GM12873 (cell line): ENCODE results near the gene KHDC3L.

Experiments
- CTCF ChIP-seq: IDR thresholded peaks from 2 replicates; pipeline ENCODE4 v1.5.1; 2012; ENCODE audit warnings: low read depth, mild to moderate bottlenecking, moderate library complexity, low read length, control low read depth; ENCODE audit not compliant: insufficient read depth; ENCODE audit errors: missing control alignments

The KHDC3L gene

DNA sequence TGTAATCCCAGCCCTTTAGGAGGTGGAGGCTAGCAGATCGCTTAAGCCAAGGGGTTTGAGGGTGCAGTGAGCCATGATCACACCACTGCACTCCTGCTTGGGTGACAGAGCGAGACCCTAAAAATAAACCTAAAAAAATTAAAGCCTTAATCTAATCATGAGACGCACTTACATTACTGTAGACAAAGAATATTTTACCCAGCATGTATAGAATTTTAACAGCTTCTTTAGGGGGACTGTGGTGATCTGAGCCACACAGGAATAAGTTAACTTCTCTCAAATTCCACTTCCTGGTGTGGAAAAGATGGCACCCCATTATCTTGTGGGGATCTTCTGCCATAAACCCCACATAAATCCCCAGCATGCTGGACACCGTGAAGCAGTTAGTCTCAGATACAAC is 9.5 kb downstream of the KHDC3L start:
- no peak for TF ChIP-seq CTCF

- TF ChIP-seq CTCF: no peak
Measured at GRCh38 chr6:73372516-73372915, 10.1 kb downstream of the KHDC3L start.

GRCh38 chr6:73375216-73375615 is 12.8 kb downstream of the KHDC3L start:
- TF ChIP-seq CTCF: no peak

DNA sequence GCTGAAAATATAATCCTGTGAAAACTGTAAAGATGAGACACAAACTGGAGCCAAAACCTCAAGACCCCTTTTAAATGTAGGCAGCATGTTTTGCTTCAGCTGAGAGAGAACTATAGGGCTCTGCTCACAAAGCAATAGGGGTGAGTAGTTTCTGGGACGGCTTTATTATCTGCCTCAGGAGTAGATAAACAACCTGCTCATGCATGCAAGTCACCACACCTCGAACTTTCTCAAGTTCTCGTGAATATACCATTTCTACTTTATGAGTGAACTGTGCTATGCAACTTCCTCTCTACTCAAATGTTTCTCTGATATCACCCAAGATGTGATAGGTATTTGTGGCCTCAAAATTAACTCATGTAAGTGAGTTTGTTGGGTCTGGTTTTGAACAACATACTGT is 14.8 kb downstream of the KHDC3L start:
- no peak for TF ChIP-seq CTCF

- TF ChIP-seq CTCF: no peak
Measured at GRCh38 chr6:73382462-73383113, 20.1 kb downstream of the KHDC3L start.

DNA sequence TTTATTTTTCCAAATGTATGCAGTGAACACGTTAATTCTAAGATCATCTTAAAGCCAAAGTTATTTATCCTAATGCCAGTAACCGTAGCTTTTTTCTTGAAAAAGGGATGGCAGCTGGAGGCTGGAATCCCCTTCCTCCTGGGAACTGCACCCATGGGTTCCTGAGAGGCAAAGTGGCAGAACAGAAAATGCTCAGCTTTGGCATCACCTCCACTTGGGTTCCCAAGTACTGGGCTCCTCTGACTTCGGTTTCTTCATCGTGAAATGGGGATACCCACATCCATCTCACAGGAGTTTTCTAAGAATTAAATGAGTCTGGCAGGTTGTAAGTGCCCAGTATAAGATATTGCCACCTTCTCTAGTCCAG is 26.0 kb downstream of the KHDC3L start:
- TF ChIP-seq CTCF: no peak

DNA sequence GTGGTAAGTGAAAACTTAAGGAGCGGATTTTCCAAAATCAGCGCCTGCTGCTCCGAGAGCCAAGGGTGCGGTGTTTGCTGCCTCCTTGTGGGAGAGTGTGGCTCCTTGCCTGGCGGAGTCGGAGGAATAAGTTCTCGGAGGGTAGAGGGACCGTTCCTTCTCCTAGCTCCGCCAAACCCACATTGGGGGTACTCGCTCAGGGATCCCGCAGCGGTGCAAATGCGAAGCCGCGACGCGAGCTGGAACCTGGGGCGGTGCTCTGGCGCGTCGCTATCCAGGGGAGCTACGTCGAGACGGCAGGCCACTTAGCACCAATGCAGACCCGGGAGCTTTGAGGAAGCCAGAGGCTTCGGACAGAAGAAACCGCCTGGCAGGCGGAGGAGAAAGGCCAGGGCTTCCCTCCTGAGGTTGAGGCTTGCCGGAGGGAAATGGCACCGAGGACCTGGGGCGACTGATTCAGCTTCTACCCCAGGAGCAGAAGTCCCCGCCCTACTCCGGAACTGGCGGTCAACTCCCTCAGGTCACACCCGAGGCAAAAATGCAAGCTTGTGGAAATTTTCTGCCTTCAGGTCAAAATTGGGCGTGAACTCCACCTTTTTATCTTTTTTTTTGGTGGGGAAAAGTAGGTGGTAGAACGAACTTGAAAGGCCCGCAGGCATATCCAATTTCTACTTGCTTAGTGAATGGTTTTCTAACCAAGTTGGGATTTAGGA is 26.5 kb downstream of the KHDC3L start:
- TF ChIP-seq CTCF: peak; percentile 71
